Parathyroid adenoma (tissue), 2 donors: ENCODE results near the gene S1PR2.

ENCODE experiments used
- H2AFZ ChIP-seq: fragments of 300-600 bp; sonication (generic); one replicate; pipeline ENCODE4 v1.7.0; 2017; ENCODE audit warnings: antibody characterized with exemption, mild to moderate bottlenecking
- H3K27ac ChIP-seq: fragments of 300-600 bp; sonication (generic); one replicate; pipeline ENCODE4 v1.7.0; 2017
- H3K27me3 ChIP-seq: fragments of 300-600 bp; sonication (generic); one replicate; pipeline ENCODE4 v1.7.0; 2017; ENCODE audit warnings: low read length; ENCODE audit not compliant: control insufficient read depth, insufficient read depth
- H3K36me3 ChIP-seq: fragments of 300-600 bp; sonication (generic); one replicate; pipeline ENCODE4 v1.7.0; 2017; ENCODE audit warnings: low read length; ENCODE audit not compliant: control insufficient read depth, insufficient read depth
- H3K4me1 ChIP-seq: fragments of 300-600 bp; sonication (generic); one replicate; pipeline ENCODE4 v1.7.0; 2017; ENCODE audit warnings: control low read depth
- H3K4me2 ChIP-seq: fragments of 300-600 bp; sonication (generic); one replicate; pipeline ENCODE4 v1.7.0; 2017; ENCODE audit warnings: low read length
- H3K4me3 ChIP-seq: fragments of 300-600 bp; sonication (generic); one replicate; pipeline ENCODE4 v1.7.0; 2017; ENCODE audit warnings: low read depth, low read length
- H3K79me2 ChIP-seq: fragments of 300-600 bp; sonication (generic); one replicate; pipeline ENCODE4 v1.7.0; 2017; ENCODE audit warnings: control low read depth
- H3K9ac ChIP-seq: fragments of 300-600 bp; sonication (generic); one replicate; pipeline ENCODE4 v1.7.0; 2017; ENCODE audit warnings: mild to moderate bottlenecking
- H3K9me3 ChIP-seq: fragments of 300-600 bp; sonication (generic); one replicate; pipeline ENCODE4 v1.7.0; 2017; ENCODE audit warnings: low read length; ENCODE audit not compliant: control insufficient read depth
- CTCF ChIP-seq: fragments of 300-600 bp; sonication (generic); IDR thresholded peaks from one replicate; pipeline ENCODE4 v1.7.0; 2017; ENCODE audit warnings: antibody characterized with exemption, mild to moderate bottlenecking
- donor health status: primary hyperparathyroidism.

S1PR2 gene

GRCh38 chr19:10259162-10259905 is 28.2 kb upstream of the S1PR2 start:
- H3K27me3 ChIP-seq = no peaks in the 10 kb centered on the region
- H3K36me3 ChIP-seq = no peaks in the 10 kb centered on the region
- H3K4me3 ChIP-seq = no peak overlapping the region
- no peaks in the 10 kb centered on the region for H3K79me2 ChIP-seq
- peak; percentile 69 for TF ChIP-seq CTCF
- H2AFZ ChIP-seq = no peak overlapping the region
- no peak overlapping the region for H3K27ac ChIP-seq
- no peaks in the 10 kb centered on the region for H3K4me1 ChIP-seq
- no peak overlapping the region for H3K4me2 ChIP-seq
- no peaks in the 10 kb centered on the region for H3K9me3 ChIP-seq
- no peak overlapping the region for H3K9ac ChIP-seq

GRCh38 chr19:10258080-10258710 is 27.1 kb upstream of the S1PR2 start:
- H3K79me2 ChIP-seq = no peaks in the 10 kb centered on the region
- H3K9me3 ChIP-seq = no peaks in the 10 kb centered on the region
- H3K27me3 ChIP-seq = no peaks in the 10 kb centered on the region
- no peak overlapping the region for H3K4me2 ChIP-seq
- no peak overlapping the region for H3K9ac ChIP-seq
- no peak for TF ChIP-seq CTCF
- H3K4me1 ChIP-seq = no peaks in the 10 kb centered on the region
- H3K27ac ChIP-seq = no peak overlapping the region
- H2AFZ ChIP-seq = no peak overlapping the region
- no peak overlapping the region for H3K4me3 ChIP-seq
- H3K36me3 ChIP-seq = no peaks in the 10 kb centered on the region

- no peaks in the 10 kb centered on the region for H3K36me3 ChIP-seq
- H3K4me2 ChIP-seq = no peak overlapping the region
- no peak overlapping the region for H2AFZ ChIP-seq
- no peaks in the 10 kb centered on the region for H3K4me1 ChIP-seq
- no peaks in the 10 kb centered on the region for H3K79me2 ChIP-seq
- H3K27ac ChIP-seq = no peak overlapping the region
- H3K9me3 ChIP-seq = no peaks in the 10 kb centered on the region
- no peak overlapping the region for H3K4me3 ChIP-seq
- TF ChIP-seq CTCF = no peak
- H3K27me3 ChIP-seq = no peaks in the 10 kb centered on the region
- H3K9ac ChIP-seq = no peak overlapping the region
These were observed 26.0 kb upstream of the S1PR2 start for GRCh38 chr19:10256970-10257615.

- no peaks in the 10 kb centered on the region for H3K36me3 ChIP-seq
- no peak overlapping the region for H3K9ac ChIP-seq
- TF ChIP-seq CTCF = no peak
These were observed 25.4 kb upstream of the S1PR2 start for GRCh38 chr19:10256551-10256950.

More at GRCh38 chr19:10256551-10256950, 25.4 kb upstream of the S1PR2 start:
- Histone ChIP-seq H2AFZ (no peak overlapping the region), H3K4me1 (no peaks in the 10 kb centered on the region), H3K27me3 (no peaks in the 10 kb centered on the region), H3K4me3 (no peak overlapping the region), H3K4me2 (no peak overlapping the region), H3K9me3 (no peaks in the 10 kb centered on the region), H3K79me2 (no peaks in the 10 kb centered on the region), H3K27ac (no peak overlapping the region)
